Measurements from ENCODE around the gene LRP10. TPM values are rescaled to one million over a fixed set of nuclear protein-coding genes. Genes with fewer than 3 reads are reported as not detected.

LRP10 gene
- polyA plus RNA-seq, 1 donor from 2014 or later = 0.22 TPM

DNA sequence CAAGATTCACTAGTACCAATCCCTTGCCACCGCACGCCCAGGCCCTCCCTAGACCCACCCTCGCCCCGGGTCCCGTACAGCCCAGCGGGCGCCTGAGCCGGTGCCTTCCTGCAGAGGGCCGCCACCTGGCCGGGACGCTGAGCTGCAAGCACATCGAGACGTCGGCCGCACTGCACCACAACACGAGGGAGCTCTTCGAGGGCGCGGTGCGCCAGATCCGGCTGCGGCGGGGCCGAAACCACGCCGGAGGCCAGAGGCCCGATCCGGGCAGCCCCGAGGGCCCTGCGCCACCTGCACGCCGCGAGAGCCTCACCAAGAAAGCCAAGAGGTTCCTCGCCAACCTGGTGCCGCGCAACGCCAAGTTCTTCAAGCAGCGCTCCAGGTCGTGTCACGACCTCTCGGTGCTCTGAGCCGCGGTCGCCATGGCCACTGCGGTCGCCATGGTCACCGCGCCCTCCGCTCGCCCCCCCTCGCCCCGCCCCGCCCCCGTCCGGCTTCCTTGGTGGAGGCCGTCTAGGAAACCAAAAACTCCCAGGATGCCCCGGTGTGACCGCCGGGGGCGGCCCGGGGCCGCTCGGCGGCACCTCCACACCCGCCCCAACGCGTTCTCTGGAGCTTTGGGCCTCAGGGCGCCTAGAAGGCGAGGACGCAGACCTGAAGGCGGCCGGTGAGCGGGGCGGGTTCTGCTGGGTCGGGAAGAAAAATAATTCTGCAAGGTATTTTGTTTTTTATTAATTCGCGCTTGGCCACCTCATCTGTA lies 15.1 kb downstream of the LRP10 start:
- TF ChIP-seq, protein P1, sequence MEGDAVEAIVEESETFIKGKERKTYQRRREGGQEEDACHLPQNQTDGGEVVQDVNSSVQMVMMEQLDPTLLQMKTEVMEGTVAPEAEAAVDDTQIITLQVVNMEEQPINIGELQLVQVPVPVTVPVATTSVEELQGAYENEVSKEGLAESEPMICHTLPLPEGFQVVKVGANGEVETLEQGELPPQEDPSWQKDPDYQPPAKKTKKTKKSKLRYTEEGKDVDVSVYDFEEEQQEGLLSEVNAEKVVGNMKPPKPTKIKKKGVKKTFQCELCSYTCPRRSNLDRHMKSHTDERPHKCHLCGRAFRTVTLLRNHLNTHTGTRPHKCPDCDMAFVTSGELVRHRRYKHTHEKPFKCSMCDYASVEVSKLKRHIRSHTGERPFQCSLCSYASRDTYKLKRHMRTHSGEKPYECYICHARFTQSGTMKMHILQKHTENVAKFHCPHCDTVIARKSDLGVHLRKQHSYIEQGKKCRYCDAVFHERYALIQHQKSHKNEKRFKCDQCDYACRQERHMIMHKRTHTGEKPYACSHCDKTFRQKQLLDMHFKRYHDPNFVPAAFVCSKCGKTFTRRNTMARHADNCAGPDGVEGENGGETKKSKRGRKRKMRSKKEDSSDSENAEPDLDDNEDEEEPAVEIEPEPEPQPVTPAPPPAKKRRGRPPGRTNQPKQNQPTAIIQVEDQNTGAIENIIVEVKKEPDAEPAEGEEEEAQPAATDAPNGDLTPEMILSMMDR (IDR thresholded peaks at IDR 0.05; ENCODE audit: poor library complexity, severe bottlenecking) = peak; percentile 23
- no peak for TF ChIP-seq TAF1 (IDR thresholded peaks at IDR 0.05; ENCODE audit: low read depth)
- no peaks in the 10 kb centered on the region for H3K36me3 ChIP-seq (ENCODE audit: insufficient read depth, low read length)
- no peaks in the 10 kb centered on the region for H3K9me2 ChIP-seq (ENCODE audit: insufficient read depth, low read length)
- H3F3A ChIP-seq (ENCODE audit: insufficient read depth, low read length, poor library complexity, severe bottlenecking) = peaks cover 8% of the 10 kb centered on the region
- no peaks in the 10 kb centered on the region for H4K20me1 ChIP-seq (ENCODE audit: insufficient read depth)
- no peaks in the 10 kb centered on the region for H3K9me3 ChIP-seq (ENCODE audit: low read length)
- peak overlapping the region; percentile 90 for H3K4me3 ChIP-seq (ENCODE audit: low read length)
- peak overlapping the region; percentile 59 for H3K9ac ChIP-seq (ENCODE audit: low read length)
- no peak overlapping the region for H2AFZ ChIP-seq (ENCODE audit: low read depth, low read length)
- no peaks in the 10 kb centered on the region for H3K27me3 ChIP-seq (ENCODE audit: insufficient read depth, low read depth, low read length)
- peaks cover 29% of the 10 kb centered on the region for H3K79me2 ChIP-seq (replicated peaks; ENCODE audit: insufficient read depth, low read length)
- H3K27ac ChIP-seq (ENCODE audit: low read length) = peak overlapping the region; percentile 58
- H3K4me2 ChIP-seq (ENCODE audit: low read length) = peak overlapping the region; percentile 45

DNA sequence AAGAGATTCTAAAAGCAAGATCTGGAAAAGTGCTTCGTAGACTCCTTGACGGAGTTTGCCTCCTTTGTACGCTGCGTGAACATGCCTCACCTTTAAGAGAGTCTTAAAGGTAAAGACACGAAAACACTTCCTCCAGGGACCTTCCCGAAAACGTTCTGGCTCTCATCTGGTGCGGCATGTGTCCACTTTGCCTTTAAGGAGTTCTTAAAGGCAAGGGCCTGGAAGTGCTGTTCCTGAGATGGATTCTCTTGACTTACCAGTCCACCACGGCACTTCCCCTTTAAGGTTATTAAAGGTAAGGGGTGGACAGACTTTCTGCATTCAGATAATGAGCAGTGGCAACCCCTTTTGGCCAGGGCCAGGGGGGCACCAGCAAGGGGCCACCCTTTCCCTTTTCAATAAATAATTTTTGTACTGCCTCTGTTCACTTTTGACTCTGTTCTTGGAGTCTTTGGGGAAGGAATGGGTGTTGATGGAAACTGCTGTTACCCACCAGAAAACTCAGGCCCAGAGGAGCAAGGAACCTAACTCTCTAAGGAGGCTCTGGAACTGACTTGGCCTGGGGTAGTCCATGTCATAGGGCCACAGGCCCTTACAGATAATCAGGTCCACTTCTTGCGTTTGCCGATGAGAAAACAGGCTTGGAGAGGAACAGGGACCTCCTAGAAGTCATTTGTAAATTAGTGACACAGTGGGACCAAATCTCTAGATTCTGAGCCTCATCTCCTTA lies 15.9 kb downstream of the LRP10 start:
- H3K9ac ChIP-seq (ENCODE audit: low read length) = peak overlapping the region; percentile 59

More for the DNA sequence above, 15.9 kb downstream of the LRP10 start:
- no peaks in the 10 kb centered on the region for H3K36me3 ChIP-seq (ENCODE audit: insufficient read depth, low read length)
- no peaks in the 10 kb centered on the region for H4K20me1 ChIP-seq (ENCODE audit: insufficient read depth)
- H3K9me2 ChIP-seq (ENCODE audit: insufficient read depth, low read length) = no peaks in the 10 kb centered on the region
- peaks cover 8% of the 10 kb centered on the region for H3F3A ChIP-seq (ENCODE audit: insufficient read depth, low read length, poor library complexity, severe bottlenecking)
- H3K4me2 ChIP-seq (ENCODE audit: low read length) = peak overlapping the region; percentile 45
- H3K27ac ChIP-seq (ENCODE audit: low read length) = peak overlapping the region; percentile 58
- H2AFZ ChIP-seq (ENCODE audit: low read depth, low read length) = no peak overlapping the region
- H3K9me3 ChIP-seq (ENCODE audit: low read length) = no peaks in the 10 kb centered on the region
- H3K4me3 ChIP-seq (ENCODE audit: low read length) = peak overlapping the region; percentile 90
- H3K79me2 ChIP-seq (replicated peaks; ENCODE audit: insufficient read depth, low read length) = peaks cover 29% of the 10 kb centered on the region
- TF ChIP-seq POLR2AphosphoS5 (IDR thresholded peaks at IDR 0.05) = no peak
- TF ChIP-seq, protein P1 (IDR thresholded peaks at IDR 0.05; ENCODE audit: poor library complexity, severe bottlenecking) = no peak
- TF ChIP-seq TAF1 (IDR thresholded peaks at IDR 0.05; ENCODE audit: low read depth) = no peak
- TF ChIP-seq SMC3 (conservative IDR thresholded peaks at IDR 0.05; ENCODE audit: poor library complexity) = no peak
- TF ChIP-seq, protein P2, sequence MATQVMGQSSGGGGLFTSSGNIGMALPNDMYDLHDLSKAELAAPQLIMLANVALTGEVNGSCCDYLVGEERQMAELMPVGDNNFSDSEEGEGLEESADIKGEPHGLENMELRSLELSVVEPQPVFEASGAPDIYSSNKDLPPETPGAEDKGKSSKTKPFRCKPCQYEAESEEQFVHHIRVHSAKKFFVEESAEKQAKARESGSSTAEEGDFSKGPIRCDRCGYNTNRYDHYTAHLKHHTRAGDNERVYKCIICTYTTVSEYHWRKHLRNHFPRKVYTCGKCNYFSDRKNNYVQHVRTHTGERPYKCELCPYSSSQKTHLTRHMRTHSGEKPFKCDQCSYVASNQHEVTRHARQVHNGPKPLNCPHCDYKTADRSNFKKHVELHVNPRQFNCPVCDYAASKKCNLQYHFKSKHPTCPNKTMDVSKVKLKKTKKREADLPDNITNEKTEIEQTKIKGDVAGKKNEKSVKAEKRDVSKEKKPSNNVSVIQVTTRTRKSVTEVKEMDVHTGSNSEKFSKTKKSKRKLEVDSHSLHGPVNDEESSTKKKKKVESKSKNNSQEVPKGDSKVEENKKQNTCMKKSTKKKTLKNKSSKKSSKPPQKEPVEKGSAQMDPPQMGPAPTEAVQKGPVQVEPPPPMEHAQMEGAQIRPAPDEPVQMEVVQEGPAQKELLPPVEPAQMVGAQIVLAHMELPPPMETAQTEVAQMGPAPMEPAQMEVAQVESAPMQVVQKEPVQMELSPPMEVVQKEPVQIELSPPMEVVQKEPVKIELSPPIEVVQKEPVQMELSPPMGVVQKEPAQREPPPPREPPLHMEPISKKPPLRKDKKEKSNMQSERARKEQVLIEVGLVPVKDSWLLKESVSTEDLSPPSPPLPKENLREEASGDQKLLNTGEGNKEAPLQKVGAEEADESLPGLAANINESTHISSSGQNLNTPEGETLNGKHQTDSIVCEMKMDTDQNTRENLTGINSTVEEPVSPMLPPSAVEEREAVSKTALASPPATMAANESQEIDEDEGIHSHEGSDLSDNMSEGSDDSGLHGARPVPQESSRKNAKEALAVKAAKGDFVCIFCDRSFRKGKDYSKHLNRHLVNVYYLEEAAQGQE (IDR thresholded peaks at IDR 0.05; ENCODE audit: borderline replicate concordance) = no peak
- TF ChIP-seq EZH2 (IDR thresholded peaks at IDR 0.05; ENCODE audit: borderline replicate concordance, insufficient read depth, low read length, poor library complexity, severe bottlenecking) = no peak
- TF ChIP-seq RAD21 (conservative IDR thresholded peaks at IDR 0.05) = no peak
- no peak for TF ChIP-seq MXI1 (conservative IDR thresholded peaks at IDR 0.05; ENCODE audit: poor library complexity, severe bottlenecking)
- TF ChIP-seq EP300 (conservative IDR thresholded peaks at IDR 0.05; ENCODE audit: poor library complexity, severe bottlenecking) = no peak
- H3K27me3 ChIP-seq (ENCODE audit: insufficient read depth, low read depth, low read length) = no peaks in the 10 kb centered on the region

All from neural cell (in vitro differentiated cells).